Sciatic nerve (tissue), 2 donors: ENCODE data around the gene EPN3. TPM values are rescaled to one million over a fixed set of nuclear protein-coding genes. Genes with fewer than 3 reads are reported as not detected.

Source experiments
- ATAC-seq: fragments of 200-7000 bp; cut with Tn5 transposase; one replicate; pipeline ENCODE4 v1.9.1; 2020; ENCODE audit warnings: mild to moderate bottlenecking, moderate library complexity
- DNase-seq: peaks from one replicate; pipeline ENCODE4 v3.0.0-alpha.2; 2020; ENCODE audit warnings: low spot score
- intact Hi-C: fragments of 100-400 bp; cut with DNase I; formaldehyde crosslinking; loops from one replicate; pipeline ENCODE4 v1.14.2; 2022
- total RNA-seq: library from RNA; stranded (reverse); fragmentation: NEBNext Ultra II Directional; extraction: Animal tissue kit (Norgen Biotek cat#: 25700); gene quantifications from one replicate; pipeline ENCODE4 v1.2.1, GENCODE V29; 2021
- donor health status: DM: no; HTN: no; CAD: no.
- donor health status: DM: no; HTN: no; CAD: no.

Gene EPN3
- total RNA-seq, 1 donor from 2014 or later: 0.27 TPM

DNA sequence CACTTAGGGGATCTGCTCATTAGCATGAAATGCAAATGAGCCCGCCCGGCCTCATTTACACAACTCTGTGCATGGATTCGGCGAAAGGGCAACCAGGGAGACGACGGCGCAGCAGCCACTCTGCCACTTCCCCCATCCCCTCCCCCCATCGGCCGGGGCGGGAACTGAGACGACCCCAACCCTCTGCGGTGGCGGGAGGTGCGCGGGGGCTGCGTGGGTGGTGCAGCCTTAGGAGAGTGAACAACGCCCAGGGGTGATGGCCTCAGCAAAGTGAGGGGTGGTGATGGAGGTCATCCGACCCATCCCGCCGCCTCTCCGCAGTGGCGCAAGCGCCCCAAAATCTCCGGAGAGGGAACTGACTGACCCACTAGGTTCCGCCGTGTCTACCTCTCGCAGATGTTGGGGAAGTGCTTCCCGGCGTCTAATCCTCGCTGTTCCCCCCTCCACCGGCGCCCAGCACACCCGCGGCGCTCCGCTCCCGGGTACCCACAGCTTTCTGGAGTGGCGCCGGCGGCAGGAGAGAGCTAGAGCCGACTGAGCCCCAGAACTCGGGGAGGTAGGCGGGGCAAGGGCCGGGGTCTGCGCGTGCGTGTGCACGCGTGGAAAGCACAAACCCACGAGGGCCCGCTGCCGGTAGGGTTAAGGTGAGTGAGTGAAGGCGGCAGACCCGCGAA lies 26.5 kb downstream of the EPN3 start:
- intact Hi-C loops: no loop called here
- DNase-seq: no peak
- peak; percentile 3 for ATAC-seq

DNA sequence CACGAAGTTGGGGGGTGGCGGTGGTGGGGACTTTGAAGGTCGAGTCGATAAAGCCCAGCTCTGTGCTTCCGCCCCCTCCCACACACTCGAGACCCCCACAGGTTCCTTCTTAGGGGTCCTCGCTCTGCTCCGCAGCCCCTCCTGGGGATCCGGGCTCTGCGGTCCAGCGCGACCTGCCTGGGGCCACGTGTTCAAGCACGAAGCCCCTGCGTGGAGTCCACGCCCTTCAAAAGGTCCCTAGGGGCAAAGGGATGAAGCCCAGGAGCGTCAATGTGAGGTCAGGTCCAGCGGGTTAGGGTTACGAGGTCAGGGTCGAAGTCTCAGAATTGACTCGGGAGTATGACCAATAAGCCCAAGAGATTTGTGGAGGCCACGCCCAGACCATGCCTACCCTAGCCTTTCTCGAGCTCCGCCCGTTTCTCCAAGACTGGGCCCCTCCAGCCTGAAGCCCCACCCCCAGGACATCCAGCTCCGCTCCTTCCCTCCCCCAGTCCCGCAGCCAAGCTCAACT lies 27.2 kb downstream of the EPN3 start:
- ATAC-seq (peak; percentile 64), DNase-seq (no peak)
- intact Hi-C loops: no loop called here

DNA sequence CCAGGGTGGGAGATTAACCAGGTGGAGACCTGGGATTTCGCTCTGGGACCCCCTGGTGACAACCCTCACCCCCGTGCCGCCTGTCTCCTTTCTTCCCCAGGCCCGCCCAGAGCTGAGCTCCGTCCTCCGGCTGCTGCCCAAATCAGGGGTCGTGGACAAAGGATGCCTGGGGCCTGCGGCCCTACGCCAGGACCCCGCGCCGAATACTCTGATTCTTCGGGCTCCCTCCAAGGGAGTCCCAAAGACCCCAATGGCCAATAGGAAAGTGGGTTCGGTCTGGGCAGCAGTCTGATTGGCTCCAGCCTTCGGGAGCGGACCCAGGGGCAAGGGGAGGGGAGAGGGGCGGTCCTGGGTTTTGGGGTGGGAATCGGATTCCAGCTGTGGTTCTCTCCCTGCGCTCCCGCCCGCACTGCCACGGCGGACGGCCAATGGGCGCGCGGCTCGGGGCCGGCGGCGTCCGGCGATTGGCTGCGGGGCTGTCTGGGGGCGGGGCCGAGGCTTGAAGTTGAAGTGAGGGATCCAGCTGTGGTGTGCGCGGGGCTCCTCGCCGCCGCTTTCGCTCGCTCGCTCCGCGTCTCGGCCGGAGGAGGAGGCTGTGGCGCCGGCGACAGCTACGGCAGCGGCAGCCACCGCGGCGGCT lies 27.8 kb downstream of the EPN3 start, which contains the start of gene CACNA1G:
Gene CACNA1G (plus strand): TSS at position 531 of the 640 bp plus-strand sequence. CDS start 745 bp downstream, outside the sequence.
- DNase-seq (peak; percentile 94), ATAC-seq (peak; percentile 88)
- intact Hi-C loops: no loop called here

DNA sequence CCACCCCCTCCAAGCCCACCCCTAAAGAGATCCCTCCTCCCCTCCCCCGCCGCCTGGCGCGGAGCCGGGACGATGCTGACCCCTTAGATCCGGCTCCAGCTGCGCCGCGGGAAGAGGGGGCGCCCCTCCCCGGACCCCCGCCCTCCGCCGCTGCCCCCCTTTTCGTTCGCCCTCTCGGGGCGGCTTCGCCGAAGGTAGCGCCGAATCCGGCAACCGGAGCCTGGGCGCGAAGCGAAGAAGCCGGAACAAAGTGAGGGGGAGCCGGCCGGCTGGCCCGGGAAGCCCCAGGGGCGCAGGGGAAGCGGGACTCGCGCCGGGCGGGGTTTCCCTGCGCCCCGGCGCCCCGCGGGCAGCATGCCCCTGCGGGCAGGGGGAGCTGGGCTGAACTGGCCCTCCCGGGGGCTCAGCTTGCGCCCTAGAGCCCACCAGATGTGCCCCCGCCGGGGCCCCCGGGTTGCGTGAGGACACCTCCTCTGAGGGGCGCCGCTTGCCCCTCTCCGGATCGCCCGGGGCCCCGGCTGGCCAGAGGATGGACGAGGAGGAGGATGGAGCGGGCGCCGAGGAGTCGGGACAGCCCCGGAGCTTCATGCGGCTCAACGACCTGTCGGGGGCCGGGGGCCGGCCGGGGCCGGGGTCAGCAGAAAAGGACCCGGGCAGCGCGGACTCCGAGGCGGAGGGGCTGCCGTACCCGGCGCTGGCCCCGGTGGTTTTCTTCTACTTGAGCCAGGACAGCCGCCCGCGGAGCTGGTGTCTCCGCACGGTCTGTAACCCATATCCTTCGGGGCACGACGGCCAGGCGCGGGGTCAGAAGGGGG lies 28.6 kb downstream of the EPN3 start:
- intact Hi-C loops: no loop called here
- no peak for DNase-seq
- no peak for ATAC-seq

DNA sequence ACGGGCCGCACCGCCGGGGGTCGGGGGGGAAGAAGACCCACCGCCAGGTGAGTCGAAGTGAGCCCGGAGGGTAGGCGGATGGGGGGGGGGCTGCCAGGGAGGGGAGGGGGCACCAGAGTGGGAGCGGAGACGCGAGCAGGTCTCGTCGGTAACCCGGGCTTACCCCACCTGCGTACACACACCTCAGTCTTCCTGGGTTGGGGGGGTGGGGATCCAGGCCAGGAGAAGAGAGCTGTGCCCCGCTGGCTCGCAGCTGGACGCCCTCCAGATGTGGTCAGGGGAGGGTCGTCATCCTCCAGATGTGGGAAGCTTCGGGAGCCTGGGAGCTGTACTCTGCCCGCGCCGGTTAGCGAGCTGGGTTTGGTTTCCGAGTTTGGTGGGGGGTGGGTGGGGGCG lies 29.2 kb downstream of the EPN3 start:
- ATAC-seq (no peak), DNase-seq (no peak)
- intact Hi-C loops: no loop called here

DNA sequence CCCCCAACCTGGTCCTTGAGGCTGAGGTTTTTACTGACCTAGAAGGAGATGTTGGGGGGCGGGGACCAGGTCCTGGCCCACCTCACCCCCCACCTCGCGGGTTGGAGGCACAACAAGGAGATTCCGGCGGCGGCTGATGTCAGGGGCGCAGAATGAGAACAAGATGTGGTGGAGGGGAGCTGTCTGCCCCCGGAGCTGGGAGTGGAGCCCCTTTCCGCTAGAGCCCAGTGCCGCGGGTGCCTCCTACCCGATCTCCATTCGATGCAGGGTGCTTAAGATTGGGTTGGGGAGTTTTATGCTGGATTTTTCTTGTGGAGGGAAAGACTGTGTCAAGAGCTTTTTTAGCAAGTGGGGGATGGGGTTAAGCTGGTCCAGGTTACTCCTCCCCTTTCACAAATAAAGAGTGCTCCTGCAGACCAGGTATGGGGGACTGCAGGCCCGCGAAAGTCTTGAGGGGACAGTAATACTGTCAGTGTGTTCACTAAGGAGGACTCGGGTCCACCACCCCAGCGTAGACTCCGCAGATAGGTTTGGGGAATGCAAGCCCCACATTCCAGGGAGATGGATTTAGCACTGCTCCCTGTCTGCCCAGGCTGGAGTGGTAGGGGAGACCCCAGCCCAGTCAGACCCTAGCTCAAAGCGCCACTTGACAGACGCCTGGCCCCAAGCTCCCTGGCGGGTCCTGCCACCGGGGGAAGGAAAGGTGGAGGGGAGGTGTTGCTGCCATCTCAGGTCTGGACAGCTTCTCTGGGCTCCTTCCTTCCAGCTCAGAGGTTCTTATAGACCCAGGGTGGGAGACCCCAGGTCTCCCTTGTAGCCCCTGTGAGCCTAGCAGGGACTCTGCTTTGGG lies 29.9 kb downstream of the EPN3 start:
- ATAC-seq (no peak), DNase-seq (no peak)
- intact Hi-C loops: no loop called here

DNA sequence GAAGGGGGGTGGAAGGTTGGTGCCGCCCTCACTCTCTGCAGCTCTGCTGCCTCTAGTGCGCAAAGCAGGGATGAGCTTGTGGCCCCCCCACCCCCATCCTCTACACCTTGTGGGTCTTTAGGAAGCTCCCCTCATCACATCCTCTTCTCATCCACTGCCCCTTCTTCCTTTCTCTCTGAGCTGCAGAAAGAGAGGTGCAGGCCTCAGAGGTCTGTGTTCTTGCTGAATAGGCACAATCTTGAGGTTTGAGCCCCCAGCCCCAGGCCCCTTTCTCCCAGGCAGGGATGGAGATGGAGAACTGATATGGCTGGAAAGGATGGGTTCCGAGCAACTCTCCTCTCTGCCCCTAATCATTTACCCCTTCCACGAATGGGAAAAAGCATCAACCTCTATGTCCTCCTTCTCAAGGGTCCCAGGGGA lies 30.6 kb downstream of the EPN3 start:
- DNase-seq: no peak
- no peak for ATAC-seq
- intact Hi-C loops: no loop called here

DNA sequence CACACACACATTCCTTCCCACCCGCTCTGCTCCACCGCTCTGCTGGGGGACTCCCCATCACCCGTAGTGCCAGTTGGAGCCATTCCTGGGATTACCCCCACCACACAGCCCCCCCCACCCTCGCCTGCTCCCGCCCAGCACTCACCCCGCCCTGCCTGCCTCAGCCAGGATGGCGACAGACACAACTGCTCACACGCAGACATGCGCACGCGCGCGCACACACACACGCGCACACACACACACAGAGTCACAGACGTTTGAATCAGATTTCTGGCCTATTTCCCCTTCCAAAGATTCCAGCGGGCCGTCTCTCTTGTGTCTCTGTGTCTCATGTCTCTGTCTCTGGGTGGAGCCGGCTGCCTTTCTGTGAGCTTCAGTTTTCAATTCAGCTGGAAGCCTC lies 32.4 kb downstream of the EPN3 start:
- peak; percentile 85 for DNase-seq
- intact Hi-C loops: no loop called here
- ATAC-seq: peak; percentile 75

DNA sequence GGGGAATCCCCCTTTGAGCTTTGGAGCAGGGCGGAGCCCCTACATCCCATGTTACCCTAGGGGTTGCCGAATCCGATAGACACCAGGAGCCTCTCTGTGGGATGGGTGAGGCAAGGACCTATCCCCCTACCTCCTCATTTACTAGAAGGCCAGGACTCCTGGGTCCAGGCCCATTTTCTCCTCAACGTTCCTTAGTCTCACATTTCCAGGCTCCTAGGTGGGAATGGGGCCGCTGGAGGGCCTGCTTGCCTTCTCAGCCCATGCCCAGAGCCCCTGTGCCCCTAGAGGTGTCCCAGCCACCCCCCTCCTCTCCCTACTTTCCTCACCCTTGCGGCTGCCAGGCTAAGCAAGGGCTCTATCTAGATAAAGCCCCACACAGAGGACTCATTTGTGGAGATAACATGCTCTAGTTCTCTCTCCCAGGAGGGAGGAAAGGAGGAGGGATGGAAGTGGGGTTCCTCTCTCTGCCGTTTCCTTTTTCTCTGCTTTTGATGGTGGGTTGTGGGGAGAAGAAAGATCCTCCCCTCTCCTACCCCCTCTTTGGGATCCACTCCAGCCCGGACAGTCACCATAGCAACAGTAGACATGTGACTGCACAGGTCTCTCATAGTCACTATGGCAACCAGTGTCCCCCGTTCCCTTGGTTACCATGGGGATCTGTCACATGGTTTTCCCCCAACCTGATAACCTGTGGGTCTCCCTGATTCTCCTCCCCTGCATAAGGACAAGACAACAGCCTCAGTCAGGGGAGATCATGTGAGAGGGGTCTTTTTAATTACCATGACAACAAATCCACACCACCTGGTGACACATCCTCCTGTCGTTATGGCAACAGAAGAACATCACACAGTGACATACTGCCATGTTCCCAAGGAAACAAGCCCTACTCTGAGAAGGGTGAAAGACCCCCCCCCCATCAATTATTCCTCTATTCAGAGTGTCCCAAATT lies 33.1 kb downstream of the EPN3 start:
- no peak for ATAC-seq
- DNase-seq: no peak
- intact Hi-C loops: no loop called here

DNA sequence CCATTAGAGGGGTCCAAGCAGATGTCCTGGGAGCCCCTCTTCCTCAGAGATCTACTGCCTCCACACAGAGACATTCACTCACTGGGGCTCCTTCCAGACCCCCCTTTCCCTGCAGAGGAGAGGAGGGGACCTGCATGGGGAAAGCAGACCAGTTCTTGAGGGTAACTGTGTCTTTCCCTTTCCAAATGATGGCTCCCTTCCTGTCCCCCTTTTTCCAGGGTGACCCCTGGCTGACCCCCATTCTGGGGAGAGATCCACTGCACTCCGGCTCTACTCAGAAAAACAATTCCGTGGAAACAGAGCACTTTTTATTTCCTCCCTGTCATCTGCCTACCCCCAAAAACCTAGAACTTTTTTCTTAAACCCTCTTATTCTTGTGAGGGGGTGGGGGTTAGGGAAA lies 34.4 kb downstream of the EPN3 start:
- no peak for ATAC-seq
- intact Hi-C loops: no loop called here
- no peak for DNase-seq

DNA sequence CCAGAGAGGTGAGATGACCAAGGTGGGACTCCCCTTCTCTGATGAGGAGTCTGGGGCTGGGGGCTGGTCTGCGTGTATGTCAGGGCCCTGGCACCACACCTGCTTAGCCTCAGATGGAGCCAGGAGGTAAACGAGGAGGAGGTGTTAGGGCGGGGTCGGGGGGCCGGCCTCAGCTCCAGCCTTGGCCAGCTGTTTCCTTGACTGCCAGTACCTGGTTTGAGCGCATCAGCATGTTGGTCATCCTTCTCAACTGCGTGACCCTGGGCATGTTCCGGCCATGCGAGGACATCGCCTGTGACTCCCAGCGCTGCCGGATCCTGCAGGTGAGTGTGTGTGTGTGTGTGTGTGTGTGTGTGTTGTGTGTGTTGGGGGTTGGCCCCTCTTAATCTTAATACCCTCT lies 36.1 kb downstream of the EPN3 start:
- ATAC-seq (no peak), DNase-seq (no peak)
- intact Hi-C loops: no loop called here

DNA sequence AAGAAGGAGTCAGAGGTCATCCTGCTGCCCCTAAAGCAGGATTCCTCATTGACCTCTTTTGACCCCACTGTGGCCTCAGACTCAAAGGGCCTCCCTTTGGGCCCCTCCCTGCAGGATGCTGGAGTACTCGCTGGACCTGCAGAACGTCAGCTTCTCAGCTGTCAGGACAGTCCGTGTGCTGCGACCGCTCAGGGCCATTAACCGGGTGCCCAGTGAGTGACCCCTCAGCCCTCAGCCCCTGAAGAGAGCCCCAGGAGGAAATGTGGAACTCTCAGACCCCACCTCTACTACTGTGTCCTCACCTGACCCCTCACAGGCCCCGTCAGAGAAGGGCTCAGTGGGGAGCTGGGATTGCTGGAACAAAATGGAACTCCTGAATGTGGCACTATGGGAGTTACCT lies 37.1 kb downstream of the EPN3 start:
- ATAC-seq (no peak), DNase-seq (no peak)
- intact Hi-C loops: no loop called here

DNA sequence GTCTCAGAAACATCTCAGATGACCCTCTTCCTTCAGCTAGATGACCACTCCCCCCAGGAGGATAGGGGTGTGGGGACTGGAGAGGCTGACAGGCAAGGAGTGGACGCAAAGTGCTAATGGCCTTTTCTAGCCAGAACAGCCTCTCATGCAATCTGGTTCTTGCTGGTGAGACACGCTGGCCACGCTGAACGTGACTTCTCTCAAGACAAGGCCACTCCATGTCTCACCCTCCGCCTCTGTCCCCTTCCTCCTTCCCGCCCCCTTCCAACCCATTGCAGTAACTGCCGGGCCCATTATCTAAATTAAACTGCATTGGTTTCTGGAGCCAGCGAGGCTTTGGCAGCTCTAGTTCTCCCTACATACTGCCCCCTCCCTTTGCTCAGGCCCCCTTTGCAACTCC lies 37.5 kb downstream of the EPN3 start:
- intact Hi-C loops: no loop called here
- no peak for ATAC-seq
- DNase-seq: no peak

DNA sequence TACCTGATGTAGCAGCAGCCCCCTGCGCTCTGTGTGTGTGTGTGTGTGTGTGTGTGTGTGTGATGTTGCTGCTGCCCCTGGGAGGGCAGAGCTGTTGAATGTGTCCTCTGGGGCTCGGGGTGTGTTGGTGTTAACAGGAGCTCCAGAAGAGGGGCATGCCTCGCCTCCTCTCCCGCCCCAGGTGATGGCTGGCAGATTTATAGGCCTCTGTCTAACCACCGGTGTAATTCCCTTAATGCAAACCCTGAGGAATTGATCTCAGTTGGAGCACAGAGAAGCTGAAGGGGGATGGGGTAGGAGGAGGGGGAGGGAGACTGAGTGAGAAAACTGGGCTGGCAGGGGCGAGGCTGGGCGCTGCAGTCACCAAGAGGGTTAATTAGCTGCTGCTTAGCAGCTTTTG lies 38.0 kb downstream of the EPN3 start:
- intact Hi-C loops: no loop called here
- ATAC-seq: no peak
- DNase-seq: no peak

DNA sequence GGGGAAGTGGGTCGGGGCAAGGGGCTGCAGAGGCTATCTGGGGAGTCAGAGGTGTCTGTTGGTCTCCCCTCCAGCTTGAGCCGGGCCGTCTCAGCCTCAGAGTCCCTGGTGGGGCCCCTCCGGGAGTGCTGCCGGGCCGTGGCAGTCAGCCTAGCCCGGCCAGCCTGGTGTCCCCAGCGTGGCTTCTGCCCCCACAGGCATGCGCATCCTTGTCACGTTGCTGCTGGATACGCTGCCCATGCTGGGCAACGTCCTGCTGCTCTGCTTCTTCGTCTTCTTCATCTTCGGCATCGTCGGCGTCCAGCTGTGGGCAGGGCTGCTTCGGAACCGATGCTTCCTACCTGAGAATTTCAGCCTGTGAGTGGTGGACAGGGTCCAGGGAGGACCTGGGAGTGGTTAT lies 39.1 kb downstream of the EPN3 start:
- no peak for DNase-seq
- intact Hi-C loops: no loop called here
- no peak for ATAC-seq

DNA sequence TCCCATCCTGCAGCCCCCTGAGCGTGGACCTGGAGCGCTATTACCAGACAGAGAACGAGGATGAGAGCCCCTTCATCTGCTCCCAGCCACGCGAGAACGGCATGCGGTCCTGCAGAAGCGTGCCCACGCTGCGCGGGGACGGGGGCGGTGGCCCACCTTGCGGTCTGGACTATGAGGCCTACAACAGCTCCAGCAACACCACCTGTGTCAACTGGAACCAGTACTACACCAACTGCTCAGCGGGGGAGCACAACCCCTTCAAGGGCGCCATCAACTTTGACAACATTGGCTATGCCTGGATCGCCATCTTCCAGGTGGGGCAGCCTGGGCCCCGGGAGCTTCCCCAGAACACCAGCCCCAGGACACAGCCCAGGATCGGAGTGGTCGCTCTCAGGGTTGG lies 40.0 kb downstream of the EPN3 start:
- DNase-seq (no peak), ATAC-seq (no peak)
- intact Hi-C loops: no loop called here

DNA sequence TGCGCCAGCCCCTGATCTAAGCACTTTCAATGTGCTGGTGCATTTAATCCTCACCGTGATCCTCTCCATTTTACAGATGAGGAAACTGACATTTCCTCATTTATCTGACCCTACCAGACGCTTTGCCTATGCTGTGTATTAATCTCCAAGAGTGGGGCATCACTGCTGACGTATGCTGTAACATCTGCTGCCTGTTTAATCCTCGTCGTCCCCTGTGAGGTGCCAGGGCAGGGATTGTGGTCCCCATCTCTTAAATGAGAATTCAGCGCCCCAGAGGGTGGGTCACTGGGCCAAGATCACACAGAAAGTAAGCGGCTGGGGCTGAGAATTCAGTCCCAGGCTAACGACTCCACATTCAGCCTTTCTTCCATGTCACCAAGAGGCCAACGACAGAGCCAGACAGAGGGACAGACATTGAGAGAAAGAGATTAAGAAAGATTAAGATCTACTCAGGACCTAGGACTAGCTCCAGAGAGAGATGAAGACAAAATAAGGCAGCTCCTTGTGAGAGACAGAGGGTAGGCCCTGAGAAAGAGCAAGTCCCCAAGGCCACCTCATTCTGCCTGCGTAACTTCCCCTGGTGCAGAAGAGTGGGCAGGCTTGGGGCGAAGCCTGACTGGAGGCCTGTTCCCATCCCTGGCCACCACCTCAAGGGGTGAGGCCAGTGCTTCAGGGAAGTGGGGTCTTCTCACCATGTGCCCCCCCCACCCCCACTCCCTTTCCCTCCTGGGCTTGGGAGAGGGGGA lies 41.5 kb downstream of the EPN3 start:
- intact Hi-C loops: no loop called here
- DNase-seq: no peak
- ATAC-seq: no peak
